CD4-positive, CD25-positive, alpha-beta regulatory T cell (primary cell): ENCODE data around the gene FAF1. TPM values are rescaled to one million over a fixed set of nuclear protein-coding genes. Genes with fewer than 3 reads are reported as not detected.
"Not testable (repeated sequence)": the region's sequence is repeated elsewhere in the genome, so short reads cannot be mapped to it uniquely, and the experiment has no call there.

Experiments used
- ATAC-seq, 2 donors: fragments of 150-1000 bp; cut with Tn5 transposase; one replicate each; pipeline ENCODE4 v1.10.0; 2021; ENCODE audit warnings: low read depth in 2 of 2, moderate number of reproducible peaks in 2 of 2, moderate library complexity in 1 of 2
- DNase-seq, 3 donors: peaks; one replicate each; pipeline versions ENCODE4 v3.0.0 to v3.0.0-alpha.2; 2012 to 2022; ENCODE audit warnings: mixed read lengths in 1 of 3
- H3K27ac ChIP-seq: one replicate; pipeline ENCODE4 v1.7.0; 2013; ENCODE audit warnings: mild to moderate bottlenecking, low read length; ENCODE audit not compliant: insufficient read depth, poor library complexity, severe bottlenecking
- H3K27me3 ChIP-seq: one replicate; pipeline ENCODE4 v1.7.0; 2013; ENCODE audit warnings: low read length; ENCODE audit not compliant: control insufficient read depth, insufficient read depth
- H3K36me3 ChIP-seq: one replicate; pipeline ENCODE4 v1.7.0; 2013; ENCODE audit warnings: mild to moderate bottlenecking, low read length, moderate library complexity; ENCODE audit not compliant: control insufficient read depth, insufficient read depth
- H3K4me1 ChIP-seq: 2 replicates; pipeline ENCODE4 v1.7.0; 2013; ENCODE audit warnings: mild to moderate bottlenecking, low read length; ENCODE audit not compliant: insufficient read depth, control insufficient read depth, poor library complexity, severe bottlenecking
- H3K4me3 ChIP-seq: one replicate; pipeline ENCODE4 v1.7.0; 2013; ENCODE audit warnings: low read depth, mild to moderate bottlenecking, low read length, moderate library complexity
- H3K9me3 ChIP-seq, 2 experiments: 1 replicate in 1 of 2; 2 replicates in 1 of 2; pipeline ENCODE4 v1.7.0; 2013; ENCODE audit warnings: low read length in 2 of 2, mild to moderate bottlenecking in 1 of 2, moderate library complexity in 1 of 2; ENCODE audit not compliant: control insufficient read depth in 2 of 2
- H3K27ac Mint-ChIP-seq, 3 donors: one replicate each; pipeline ENCODE4 v1.8.0; 2020 to 2022; ENCODE audit warnings: mild to moderate bottlenecking in 3 of 3, mixed read lengths in 3 of 3, moderate library complexity in 2 of 3
- H3K27me3 Mint-ChIP-seq: one replicate; pipeline ENCODE4 v1.8.0; 2022; ENCODE audit warnings: mild to moderate bottlenecking, mixed read lengths
- H3K36me3 Mint-ChIP-seq: one replicate; pipeline ENCODE4 v1.8.0; 2020; ENCODE audit warnings: mixed read lengths
- H3K4me1 Mint-ChIP-seq, 4 donors: one replicate each; pipeline ENCODE4 v1.8.0; 2020 to 2022; ENCODE audit warnings: mixed read lengths in 4 of 4, mild to moderate bottlenecking in 1 of 4
- H3K4me3 Mint-ChIP-seq, 4 donors: one replicate each; pipeline ENCODE4 v1.8.0; 2020 to 2022; ENCODE audit warnings: mild to moderate bottlenecking in 4 of 4, mixed read lengths in 4 of 4, moderate library complexity in 3 of 4
- H3K9me3 Mint-ChIP-seq, 7 donors: one replicate each; pipeline ENCODE4 v1.8.0; 2020 to 2022; ENCODE audit warnings: mixed read lengths in 7 of 7, mild to moderate bottlenecking in 3 of 7, moderate library complexity in 2 of 7
- polyA plus RNA-seq, 4 donors: library from polyadenylated mRNA; unstranded; fragments of 300-500 nt; fragmentation: Illumina TruSeq; gene quantifications; one replicate each; pipeline ENCODE4 v1.2.3, GENCODE V29; 2021
- total RNA-seq: library from RNA; stranded (reverse); gene quantifications from one replicate; pipeline ENCODE4 v1.2.3, GENCODE V29; 2022

FAF1 gene
- total and polyA plus RNA-seq, 5 donors from 2014 or later: 28.9 to 58.2 (median 54.3) TPM

DNA sequence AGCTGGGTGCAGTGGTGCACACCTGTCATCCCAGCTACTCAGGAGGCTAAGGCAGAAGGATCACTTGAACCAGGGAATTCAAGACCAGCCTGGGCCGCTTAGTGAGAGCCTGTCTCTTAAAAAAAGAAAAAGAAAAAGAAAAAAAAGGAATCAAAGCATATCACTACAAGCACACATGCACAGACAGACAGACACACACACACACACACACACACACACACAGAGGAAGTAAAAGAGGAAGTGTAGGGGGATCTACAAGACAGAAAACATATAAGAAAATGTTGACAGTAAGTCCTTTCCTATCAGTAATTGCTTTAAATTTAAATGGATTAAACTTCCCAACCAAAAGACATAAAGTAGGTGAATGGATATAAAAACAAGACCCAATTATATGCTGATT, 180.3 kb downstream of the FAF1 start:
- H3K4me3 Mint-ChIP-seq: no peak overlapping the region
- ATAC-seq: no peak
- no peaks in the 10 kb centered on the region for H3K27me3 Mint-ChIP-seq
- peak in 1 of 3 donors; percentile 7 for DNase-seq
- Histone ChIP-seq H3K36me3 (peaks cover 19% of the 10 kb centered on the region), H3K4me1 (no peaks in the 10 kb centered on the region), H3K4me3 (no peak overlapping the region), H3K27ac (no peak overlapping the region), H3K27me3 (no peaks in the 10 kb centered on the region), H3K9me3 (no peaks in the 10 kb centered on the region)
- peaks cover 5% of the 10 kb centered on the region for H3K36me3 Mint-ChIP-seq
- peaks cover 0 to 2% (median 0%) of the 10 kb centered on the region in 7 donors for H3K9me3 Mint-ChIP-seq
- H3K4me1 Mint-ChIP-seq: peaks cover 6 to 39% (median 16%) of the 10 kb centered on the region in 4 donors
- H3K27ac Mint-ChIP-seq: no peak overlapping the region

DNA sequence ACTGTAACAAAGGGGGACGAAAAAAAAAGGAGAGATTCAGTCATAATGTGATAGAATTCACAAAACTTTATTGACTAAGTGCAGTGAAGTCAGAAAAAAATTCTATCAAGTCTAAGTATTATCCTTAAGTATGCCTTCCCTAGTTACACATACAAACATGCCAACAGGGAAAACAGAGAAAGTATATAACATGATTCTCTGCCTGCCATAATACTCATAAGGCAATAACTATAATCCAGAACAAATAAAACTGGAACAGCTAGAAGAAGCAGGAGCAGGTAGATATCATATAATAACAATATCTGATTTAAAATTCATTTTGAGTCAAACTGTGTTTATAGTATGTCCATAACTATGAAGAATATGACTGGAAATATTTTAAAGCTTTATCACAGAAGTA, 184.3 kb downstream of the FAF1 start:
- H3K27me3 ChIP-seq: no peaks in the 10 kb centered on the region
- Mint-ChIP-seq H3K4me3 (no peak overlapping the region), H3K36me3 (peaks cover 11% of the 10 kb centered on the region), H3K27me3 (no peaks in the 10 kb centered on the region), H3K9me3 (peaks cover 0 to 2% (median 0%) of the 10 kb centered on the region in 7 donors), H3K4me1 (peaks cover 5 to 20% (median 12%) of the 10 kb centered on the region in 4 donors), H3K27ac (peak overlapping the region in 1 of 3 donors; percentile 57)
- H3K36me3 ChIP-seq: peaks cover 13% of the 10 kb centered on the region
- ATAC-seq (no peak), DNase-seq (no peak)
- H3K27ac ChIP-seq: no peak overlapping the region
- no peak overlapping the region for H3K4me3 ChIP-seq
- no peaks in the 10 kb centered on the region for H3K4me1 ChIP-seq
- no peaks in the 10 kb centered on the region for H3K9me3 ChIP-seq

DNA sequence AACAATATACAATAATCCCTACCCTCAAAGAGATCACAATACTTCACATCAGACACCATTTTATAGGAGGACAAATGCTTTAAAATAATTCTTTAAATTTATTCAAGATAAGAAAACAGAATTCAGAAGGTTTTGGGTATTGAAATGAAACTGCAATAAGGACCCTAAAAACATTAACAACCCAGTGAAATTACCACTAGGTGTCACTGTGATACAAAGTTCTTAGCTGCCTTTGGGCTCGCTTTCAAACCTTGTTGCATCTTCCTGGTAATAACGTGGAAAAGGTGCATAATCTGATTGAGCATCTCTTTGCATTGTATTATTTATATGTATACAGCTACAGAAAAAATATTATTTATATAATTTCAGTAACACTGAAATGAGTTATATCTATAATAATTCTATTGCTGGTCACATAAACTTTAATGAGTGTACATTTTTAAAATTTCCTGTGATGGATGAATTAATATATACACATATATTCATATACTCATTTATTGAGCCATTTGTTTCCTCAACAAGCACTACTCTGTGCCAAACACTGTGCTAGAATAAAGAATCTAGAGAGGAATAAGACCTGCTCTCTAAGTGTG, 185.2 kb downstream of the FAF1 start:
- H3K27me3 Mint-ChIP-seq: no peaks in the 10 kb centered on the region
- ATAC-seq: no peak

GRCh38 chr1:50766688-50767087, 193.4 kb downstream of the FAF1 start:
- no peaks in the 10 kb centered on the region for H3K27me3 ChIP-seq
- H3K4me1 ChIP-seq: peaks cover 6% of the 10 kb centered on the region
- H3K27me3 Mint-ChIP-seq: no peaks in the 10 kb centered on the region
- H3K9me3 Mint-ChIP-seq: peaks cover 0 to 4% (median 0%) of the 10 kb centered on the region in 7 donors
- DNase-seq (no peak), ATAC-seq (no peak)
- H3K4me3 Mint-ChIP-seq: peak overlapping the region in 1 of 4 donors; percentile 0
- H3K4me3 ChIP-seq: no peak overlapping the region
- no peaks in the 10 kb centered on the region for H3K9me3 ChIP-seq
- no peaks in the 10 kb centered on the region for H3K36me3 ChIP-seq
- H3K36me3 Mint-ChIP-seq: peaks cover 32% of the 10 kb centered on the region
- no peak overlapping the region for H3K27ac ChIP-seq
- peak overlapping the region in 1 of 3 donors; percentile 65 for H3K27ac Mint-ChIP-seq
- peaks cover 29 to 46% (median 39%) of the 10 kb centered on the region in 4 donors for H3K4me1 Mint-ChIP-seq

More for the DNA sequence above, 185.2 kb downstream of the FAF1 start:
- Histone ChIP-seq H3K9me3 (no peaks in the 10 kb centered on the region), H3K36me3 (peaks cover 6% of the 10 kb centered on the region), H3K27me3 (no peaks in the 10 kb centered on the region), H3K27ac (no peak overlapping the region), H3K4me1 (no peaks in the 10 kb centered on the region), H3K4me3 (no peak overlapping the region)
- peaks cover 10 to 19% (median 12%) of the 10 kb centered on the region in 4 donors for H3K4me1 Mint-ChIP-seq
- peaks cover 0 to 2% (median 0%) of the 10 kb centered on the region in 7 donors for H3K9me3 Mint-ChIP-seq
- no peak overlapping the region for H3K4me3 Mint-ChIP-seq
- no peak overlapping the region for H3K27ac Mint-ChIP-seq
- DNase-seq: peak in 2 of 3 donors; percentile 53 to 65
- peaks cover 11% of the 10 kb centered on the region for H3K36me3 Mint-ChIP-seq

DNA sequence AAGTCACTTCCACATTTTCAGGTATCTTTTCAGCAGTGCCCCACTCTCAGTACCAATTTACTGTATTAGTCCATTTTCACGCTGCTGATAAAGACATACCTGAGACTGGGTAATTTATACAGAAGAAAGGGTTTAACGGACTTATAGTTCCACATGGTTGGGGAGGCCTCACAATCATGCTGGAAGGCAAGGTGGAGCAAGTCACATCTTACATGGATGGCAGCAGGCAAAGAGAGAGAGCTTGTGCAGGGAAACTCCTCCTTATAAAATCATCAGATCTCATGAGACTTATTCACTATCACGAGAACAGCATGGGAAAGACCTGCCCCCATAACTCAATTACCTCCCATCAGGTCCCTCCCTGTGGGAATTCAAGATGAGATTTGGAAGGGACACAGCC, 203.5 kb downstream of the FAF1 start:
- DNase-seq, ATAC-seq, H3K36me3 ChIP-seq, H3K9me3 ChIP-seq, H3K4me3 ChIP-seq, H3K4me3 Mint-ChIP-seq, H3K27ac ChIP-seq, H3K4me1 ChIP-seq, H3K4me1 Mint-ChIP-seq, H3K27me3 ChIP-seq, H3K9me3 Mint-ChIP-seq, H3K27me3 Mint-ChIP-seq: not testable (repeated sequence)
- H3K27ac Mint-ChIP-seq: peak overlapping the region in 1 of 3 donors; percentile 76
- peaks cover 40% of the 10 kb centered on the region for H3K36me3 Mint-ChIP-seq

DNA sequence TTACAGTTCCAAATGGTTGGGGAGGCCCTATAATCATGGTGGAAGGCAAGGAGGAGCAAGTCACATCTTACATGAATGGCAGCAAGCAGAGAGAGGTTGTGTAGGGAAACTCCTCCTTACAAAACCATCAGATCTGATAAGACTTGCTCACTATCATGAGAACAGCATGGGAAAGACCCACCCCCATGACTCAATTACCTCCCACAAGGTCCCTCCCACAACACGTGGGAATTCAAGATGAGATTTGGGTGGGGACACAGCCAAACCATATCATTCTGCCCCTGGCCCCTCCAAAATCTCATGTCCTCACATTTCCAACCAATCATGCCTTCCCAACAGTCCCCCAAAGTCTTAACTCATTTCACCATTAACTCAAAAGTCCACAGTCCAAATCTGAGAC, 205.3 kb downstream of the FAF1 start:
- H3K36me3 ChIP-seq, ATAC-seq, DNase-seq, H3K4me3 Mint-ChIP-seq, H3K27ac ChIP-seq, H3K27me3 ChIP-seq, H3K4me1 ChIP-seq, H3K9me3 ChIP-seq, H3K9me3 Mint-ChIP-seq, H3K4me3 ChIP-seq, H3K27me3 Mint-ChIP-seq: not testable (repeated sequence)
- peak overlapping the region in 1 of 3 donors; percentile 79 for H3K27ac Mint-ChIP-seq
- peaks cover 32% of the 10 kb centered on the region for H3K36me3 Mint-ChIP-seq
- peaks cover 0 to 17% (median 5%) of the 10 kb centered on the region in 4 donors for H3K4me1 Mint-ChIP-seq

DNA sequence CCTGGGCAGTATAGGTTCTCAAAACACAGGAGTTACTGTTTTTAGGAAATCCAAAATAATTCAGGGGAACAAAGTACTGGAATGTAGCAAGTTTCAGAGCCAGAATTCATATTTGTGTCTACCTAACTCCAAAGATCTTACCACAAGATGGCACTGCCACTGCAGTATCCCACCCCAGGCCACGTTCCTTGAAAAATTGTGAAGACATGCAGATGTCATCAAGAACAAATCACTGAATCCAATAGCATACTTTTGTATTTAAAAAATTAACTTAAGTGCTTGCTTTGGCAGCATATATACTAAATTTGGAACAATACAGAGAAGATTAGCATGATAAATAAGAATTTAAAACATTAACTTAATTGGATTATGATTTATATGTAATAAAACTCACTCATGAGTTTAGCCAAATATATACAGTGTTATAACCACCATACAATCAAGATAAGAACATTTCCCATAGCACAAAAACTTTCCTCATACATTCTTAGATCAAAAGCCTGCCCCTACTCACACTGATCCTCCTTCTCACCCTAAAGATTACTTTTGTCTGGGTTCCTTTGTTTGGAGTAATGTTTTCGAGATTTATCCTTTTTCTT, 209.9 kb downstream of the FAF1 start:
- Mint-ChIP-seq H3K27me3 (no peaks in the 10 kb centered on the region), H3K27ac (no peak overlapping the region), H3K9me3 (peaks cover 0 to 4% (median 0%) of the 10 kb centered on the region in 7 donors), H3K4me1 (peaks cover 0 to 21% (median 5%) of the 10 kb centered on the region in 4 donors), H3K4me3 (no peak overlapping the region), H3K36me3 (peaks cover 19% of the 10 kb centered on the region)
- Histone ChIP-seq H3K27ac (no peak overlapping the region), H3K4me3 (no peak overlapping the region), H3K36me3 (no peaks in the 10 kb centered on the region), H3K27me3 (no peaks in the 10 kb centered on the region), H3K4me1 (no peaks in the 10 kb centered on the region), H3K9me3 (no peaks in the 10 kb centered on the region)
- ATAC-seq (no peak), DNase-seq (no peak)

- Histone ChIP-seq H3K9me3 (no peaks in the 10 kb centered on the region), H3K27ac (no peak overlapping the region), H3K4me1 (no peaks in the 10 kb centered on the region), H3K27me3 (no peaks in the 10 kb centered on the region), H3K4me3 (no peak overlapping the region), H3K36me3 (peaks cover 8% of the 10 kb centered on the region)
- Mint-ChIP-seq H3K27me3 (no peaks in the 10 kb centered on the region), H3K27ac (no peak overlapping the region), H3K9me3 (peaks cover 0 to 2% (median 0%) of the 10 kb centered on the region in 7 donors), H3K4me3 (no peak overlapping the region), H3K36me3 (peaks cover 25% of the 10 kb centered on the region), H3K4me1 (peaks cover 0 to 12% (median 10%) of the 10 kb centered on the region in 4 donors)
- ATAC-seq (no peak), DNase-seq (no peak)
Measured at GRCh38 chr1:50747394-50747793, 212.7 kb downstream of the FAF1 start.
